Small intestine (tissue), 7 donors: ENCODE results near the gene GABRG3. TPM values are rescaled to one million over a fixed set of nuclear protein-coding genes. Genes with fewer than 3 reads are reported as not detected.

ENCODE experiments used
- DNase-seq, 2 donors: peaks; one replicate each; pipeline versions ENCODE4 v3.0.0 to v3.0.0-alpha.2; 2013
- FAIRE-seq: peaks from 2 replicates; lab custom pipeline; 2012; peaks lifted over from hg19 to GRCh38; lab: Jason Lieb, UNC
- H3K27ac ChIP-seq, 3 donors: one replicate each; pipeline ENCODE4 v1.5.1; 2013; ENCODE audit warnings: low read length in 2 of 3, mild to moderate bottlenecking in 2 of 3, control low read depth in 1 of 3, inconsistent platforms in 1 of 3, low read depth in 1 of 3, moderate library complexity in 1 of 3
- H3K27me3 ChIP-seq, 3 donors: one replicate each; pipeline ENCODE4 v1.6.1; 2013; ENCODE audit warnings: low read length in 3 of 3, inconsistent platforms in 1 of 3; ENCODE audit not compliant: control insufficient read depth in 3 of 3, insufficient read depth in 3 of 3
- H3K36me3 ChIP-seq, 3 donors: one replicate each; pipeline ENCODE4 v1.6.1; 2013; ENCODE audit warnings: low read length in 3 of 3, inconsistent platforms in 1 of 3, low read depth in 1 of 3, mild to moderate bottlenecking in 1 of 3, moderate library complexity in 1 of 3; ENCODE audit not compliant: control insufficient read depth in 3 of 3, insufficient read depth in 2 of 3
- H3K4me1 ChIP-seq, 3 donors: one replicate each; pipeline ENCODE4 v1.6.1; 2013; ENCODE audit warnings: low read length in 2 of 3, inconsistent platforms in 1 of 3, low read depth in 1 of 3, mild to moderate bottlenecking in 1 of 3, moderate library complexity in 1 of 3; ENCODE audit not compliant: control insufficient read depth in 3 of 3, insufficient read depth in 2 of 3
- H3K4me3 ChIP-seq, 3 donors: one replicate each; pipeline ENCODE4 v1.5.1; 2013; ENCODE audit warnings: low read length in 3 of 3, control low read depth in 1 of 3, inconsistent platforms in 1 of 3, low read depth in 1 of 3, mild to moderate bottlenecking in 1 of 3, moderate library complexity in 1 of 3
- H3K9me3 ChIP-seq, 2 donors: one replicate each; pipeline ENCODE4 v1.6.1; 2013; ENCODE audit warnings: low read depth in 1 of 2, low read length in 1 of 2; ENCODE audit not compliant: control insufficient read depth in 2 of 2, insufficient read depth in 1 of 2
- WGBS, 3 donors: extraction: QIAGEN DNeasy Blood & Tissue Kit; methylation state at CpG; one replicate each; pipeline ENCODE4 v1.1.7; 2013; 5-methylcytosine and 5-hydroxymethylcytosine counted together
- polyA plus RNA-seq, 4 donors: library from polyadenylated mRNA; stranded (reverse) in 3 of 4; unstranded in 1 of 4; fragments of 200-250 nt in 3 of 4; fragments of 120-200 nt in 1 of 4; gene quantifications; one replicate each; pipeline versions ENCODE4 v1.2.1 to v1.2.3, GENCODE V29; 2013
- donor health status: healthy with polysubstance abuse.
- donor health status: control.
- donor health status: control.
- donor health status: Bipolar disorder and iron deficiency.
- donor health status: healthy.

GABRG3 gene
- polyA plus RNA-seq, 4 donors, result 0.41 TPM; not detected in 3

DNA sequence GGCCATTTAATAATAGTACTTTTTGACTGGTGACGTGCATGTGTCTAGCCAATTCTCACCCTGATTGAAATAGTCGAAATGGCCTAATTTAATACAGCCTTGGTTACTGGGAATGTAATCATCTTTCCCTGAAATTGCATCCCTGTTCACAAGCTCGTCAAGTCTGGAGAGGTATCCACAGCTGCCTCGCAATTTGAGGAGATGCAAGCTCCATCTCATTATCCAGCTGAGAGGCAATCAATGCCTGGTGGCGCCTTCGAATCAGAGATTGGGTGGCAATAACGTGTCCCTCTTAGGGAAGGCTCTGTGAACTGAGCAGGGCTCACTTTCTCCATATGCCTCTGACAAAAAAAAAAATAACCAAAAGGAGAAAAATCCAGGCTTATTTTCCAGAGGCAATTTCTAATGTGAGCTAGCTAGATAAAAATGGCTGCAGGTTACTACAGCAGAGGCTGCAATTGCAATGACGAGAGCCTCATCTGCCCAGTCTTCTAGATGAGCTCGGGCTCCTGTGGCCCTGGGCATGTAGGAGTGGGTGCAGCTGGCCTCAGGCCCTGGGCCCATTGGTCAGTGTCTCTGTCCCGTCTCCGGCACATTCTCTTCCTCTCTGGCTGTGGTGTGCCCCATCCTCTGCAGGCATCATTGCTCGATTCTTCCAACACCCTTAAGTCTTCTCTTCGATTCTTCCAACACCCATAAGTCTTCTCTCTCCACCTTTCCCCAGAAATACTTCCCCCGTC is 487.5 kb downstream of the GABRG3 start:
- Histone ChIP-seq H3K4me1 (no peaks in the 10 kb centered on the region), H3K4me3 (no peak overlapping the region), H3K9me3 (peaks cover 0 to 3% of the 10 kb centered on the region in 2 donors), H3K27me3 (no peaks in the 10 kb centered on the region), H3K36me3 (no peaks in the 10 kb centered on the region), H3K27ac (no peak overlapping the region)
- 81 to 86% (median 81%) methylated on average over 14 of the region's 14 CpGs for WGBS, 3 donors
- DNase-seq (no peak), FAIRE-seq (no peak)

DNA sequence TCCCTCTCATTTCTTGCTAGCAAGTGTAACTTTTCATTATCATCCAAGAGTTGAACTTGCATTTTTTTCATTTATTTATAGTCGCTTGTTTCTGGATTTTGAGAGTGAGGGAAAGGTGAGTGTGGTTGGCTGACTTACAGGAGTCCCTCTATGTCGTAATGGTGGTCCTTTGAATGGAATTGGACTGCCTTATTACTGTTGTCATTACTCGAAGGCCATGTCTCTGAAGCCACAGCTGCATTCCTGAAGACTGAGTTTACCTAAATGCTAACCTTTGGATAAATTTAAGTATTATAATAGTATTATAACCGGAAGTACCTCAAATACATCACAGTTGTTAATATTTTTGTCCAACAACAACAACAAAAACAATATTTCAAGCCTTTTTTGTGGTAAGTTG is 488.9 kb downstream of the GABRG3 start:
- peaks cover 0 to 2% of the 10 kb centered on the region in 2 donors for H3K9me3 ChIP-seq
- WGBS, 3 donors, result 65 to 70% (median 69%) methylated on average over 4 of the region's 4 CpGs
- DNase-seq, result no peak
- no peak overlapping the region for H3K4me3 ChIP-seq
- H3K36me3 ChIP-seq, result no peaks in the 10 kb centered on the region
- H3K27ac ChIP-seq, result no peak overlapping the region
- no peak for FAIRE-seq
- no peaks in the 10 kb centered on the region for H3K4me1 ChIP-seq
- H3K27me3 ChIP-seq, result no peaks in the 10 kb centered on the region

DNA sequence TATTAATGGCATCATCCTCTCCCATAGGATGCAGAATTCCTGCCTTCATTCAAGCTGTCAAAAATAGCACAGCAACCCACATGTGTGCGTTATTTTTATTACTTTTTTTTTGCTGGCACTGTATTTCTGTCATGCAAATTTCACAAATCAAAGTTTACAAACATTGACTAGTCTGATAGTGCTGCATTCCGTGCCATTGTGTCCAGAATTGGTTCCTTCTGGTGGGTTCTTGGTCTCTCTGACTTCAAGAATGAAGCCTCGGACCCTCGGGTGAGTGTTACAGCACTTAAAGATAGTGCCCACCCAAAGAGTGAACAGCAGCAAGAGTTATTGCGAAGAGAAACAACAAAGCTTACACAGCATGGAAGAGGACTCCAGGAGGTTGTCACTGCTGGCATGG is 490.2 kb downstream of the GABRG3 start:
- WGBS, 3 donors, result 75 to 83% (median 79%) methylated on average over 5 of the region's 5 CpGs
- no peak overlapping the region for H3K4me3 ChIP-seq
- no peak overlapping the region for H3K27ac ChIP-seq
- H3K36me3 ChIP-seq, result no peaks in the 10 kb centered on the region
- DNase-seq (no peak), FAIRE-seq (no peak)
- H3K9me3 ChIP-seq, result peaks cover 0 to 2% of the 10 kb centered on the region in 2 donors
- H3K27me3 ChIP-seq, result no peaks in the 10 kb centered on the region
- no peaks in the 10 kb centered on the region for H3K4me1 ChIP-seq

DNA sequence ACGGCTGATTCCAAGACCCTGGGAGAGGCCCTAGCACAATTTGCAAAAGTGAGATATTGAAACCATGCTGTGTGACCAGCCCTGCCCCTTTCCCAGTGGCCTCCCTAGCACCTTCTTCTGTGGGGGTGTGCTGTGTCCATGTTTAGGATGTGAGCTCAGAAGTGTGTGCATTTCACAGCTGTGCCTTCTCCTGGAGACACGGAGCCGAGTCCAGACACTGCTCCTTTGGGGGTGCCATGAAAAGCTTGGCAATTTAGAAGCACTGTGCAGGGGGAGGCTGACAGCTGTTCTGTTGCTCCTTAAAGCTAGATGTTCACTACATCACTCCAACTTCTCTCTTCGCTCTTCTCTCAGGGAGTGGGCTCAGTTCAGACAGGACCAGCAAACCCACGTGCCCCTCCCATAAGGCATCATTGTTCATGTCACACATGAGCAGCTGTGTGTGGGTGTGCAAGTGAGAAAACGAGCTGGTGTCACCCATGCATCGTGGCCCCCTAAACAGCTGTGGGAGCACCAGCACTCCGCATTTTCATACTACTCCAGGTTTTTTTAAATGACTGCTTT is 492.6 kb downstream of the GABRG3 start:
- no peaks in the 10 kb centered on the region for H3K4me1 ChIP-seq
- H3K4me3 ChIP-seq, result no peak overlapping the region
- no peak for FAIRE-seq
- WGBS, 3 donors, result 63 to 75% (median 70%) methylated on average over 8 of the region's 8 CpGs
- no peak overlapping the region for H3K27ac ChIP-seq
- H3K36me3 ChIP-seq, result no peaks in the 10 kb centered on the region
- H3K27me3 ChIP-seq, result no peaks in the 10 kb centered on the region
- peaks cover 0 to 2% of the 10 kb centered on the region in 2 donors for H3K9me3 ChIP-seq
- DNase-seq, result no peak

DNA sequence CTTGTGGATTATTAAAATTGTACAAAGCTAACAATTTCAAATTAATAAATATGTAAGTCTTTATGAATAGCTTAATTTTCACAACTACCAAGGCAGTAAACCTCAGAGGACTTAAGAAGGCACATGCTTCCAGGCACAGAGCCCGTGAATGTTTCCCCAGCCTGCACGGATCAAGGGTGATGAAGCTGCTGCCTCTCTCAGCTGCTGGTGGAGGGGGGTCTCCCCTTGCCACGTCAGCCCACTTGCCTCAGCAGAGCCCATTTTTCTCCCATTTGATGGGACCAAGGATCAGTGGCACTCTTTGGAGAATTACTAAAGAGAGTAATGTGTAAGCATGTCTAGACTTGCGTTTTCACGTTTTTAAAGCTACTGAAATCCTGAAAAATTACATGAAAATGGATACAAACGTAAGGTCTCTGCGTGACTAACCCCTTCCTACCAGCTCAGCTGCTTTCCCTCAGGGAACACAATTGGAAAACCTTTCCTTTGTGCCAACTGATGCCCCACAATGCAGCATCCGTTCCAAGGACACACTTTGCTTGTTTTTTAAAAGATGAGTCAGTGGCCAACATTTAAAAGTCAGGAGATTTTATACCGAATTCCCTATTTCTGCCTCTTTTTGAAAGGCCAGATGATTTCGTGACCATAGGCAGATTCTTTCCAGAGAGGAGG is 494.1 kb downstream of the GABRG3 start:
- Histone ChIP-seq H3K4me1 (no peaks in the 10 kb centered on the region), H3K27me3 (no peaks in the 10 kb centered on the region), H3K36me3 (no peaks in the 10 kb centered on the region), H3K4me3 (no peak overlapping the region), H3K27ac (no peak overlapping the region), H3K9me3 (peaks cover 0 to under 1% of the 10 kb centered on the region in 2 donors)
- no peak for FAIRE-seq
- DNase-seq, result no peak
- WGBS, 3 donors, result 40 to 58% (median 49%) methylated on average over 10 of the region's 10 CpGs

DNA sequence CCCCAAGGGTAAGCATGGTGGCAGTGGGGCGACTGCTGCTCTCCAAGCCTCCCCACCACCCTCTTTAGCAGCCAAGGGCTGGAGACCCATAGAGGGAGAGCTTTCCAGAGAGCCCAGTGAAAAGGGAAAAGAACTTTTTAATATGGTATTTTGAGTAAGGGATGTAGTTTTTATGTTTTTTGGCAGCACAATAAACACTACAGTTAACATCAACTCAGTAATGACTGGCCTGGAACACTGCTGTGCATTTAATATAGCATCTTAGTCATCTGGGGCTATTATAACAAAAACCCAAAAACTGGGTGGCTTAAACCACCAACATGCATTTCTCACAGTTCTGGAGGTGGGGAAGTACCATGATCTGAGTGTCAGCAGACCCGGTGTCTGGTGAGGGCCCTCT is 495.8 kb downstream of the GABRG3 start:
- Histone ChIP-seq H3K27ac (no peak overlapping the region), H3K4me1 (no peaks in the 10 kb centered on the region), H3K36me3 (no peaks in the 10 kb centered on the region), H3K4me3 (no peak overlapping the region), H3K9me3 (peaks cover 0 to 2% of the 10 kb centered on the region in 2 donors), H3K27me3 (no peaks in the 10 kb centered on the region)
- 55 to 69% (median 62%) methylated on average over 2 of the region's 2 CpGs for WGBS, 3 donors
- no peak for FAIRE-seq
- no peak for DNase-seq

DNA sequence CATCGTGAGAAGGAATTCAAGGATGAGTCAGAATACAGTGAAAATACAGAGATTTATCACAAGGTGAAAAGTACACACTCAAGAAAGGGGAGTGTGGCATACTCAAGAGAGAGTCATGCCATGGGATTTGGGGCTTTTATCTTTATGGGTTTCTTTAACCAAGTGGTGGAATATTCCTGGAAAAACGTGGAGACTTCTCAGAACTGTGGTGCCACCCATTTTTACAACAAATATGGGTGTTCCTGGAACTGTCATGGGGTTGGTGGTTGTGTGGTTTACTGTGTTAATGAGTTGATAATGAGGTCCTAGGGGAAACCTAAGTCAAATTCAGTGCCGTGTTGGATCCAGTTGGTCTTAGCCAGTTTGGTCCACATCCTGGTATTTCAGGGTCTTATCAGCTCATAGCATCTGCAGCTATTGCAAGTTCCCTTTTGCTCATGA is 497.2 kb downstream of the GABRG3 start:
- no peaks in the 10 kb centered on the region for H3K36me3 ChIP-seq
- DNase-seq (no peak), FAIRE-seq (no peak)
- H3K27me3 ChIP-seq, result no peaks in the 10 kb centered on the region
- peaks cover 0 to 2% of the 10 kb centered on the region in 2 donors for H3K9me3 ChIP-seq
- H3K4me1 ChIP-seq, result no peaks in the 10 kb centered on the region
- 44 to 55% (median 46%) methylated on average over 3 of the region's 3 CpGs for WGBS, 3 donors
- H3K4me3 ChIP-seq, result no peak overlapping the region
- H3K27ac ChIP-seq, result no peak overlapping the region

DNA sequence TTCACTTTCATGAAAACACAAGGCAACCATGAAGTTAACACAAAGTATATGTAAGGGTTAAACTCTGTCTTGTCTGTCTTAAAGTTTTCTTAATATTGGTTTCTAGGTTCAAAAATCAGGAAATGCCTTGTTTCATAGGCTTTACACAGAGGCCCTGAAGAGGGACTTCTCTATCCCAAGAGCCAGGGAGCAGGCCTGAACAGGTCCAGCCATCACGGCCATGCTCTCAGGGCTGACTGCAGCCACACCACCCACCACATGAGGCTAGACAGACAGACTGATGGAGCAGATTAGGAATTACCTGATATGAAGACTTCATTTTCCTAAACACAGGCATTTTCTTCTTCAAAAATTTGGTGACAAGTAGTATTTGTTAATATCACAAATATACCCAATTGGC is 502.9 kb downstream of the GABRG3 start:
- Histone ChIP-seq H3K9me3 (peaks cover 0 to 2% of the 10 kb centered on the region in 2 donors), H3K4me3 (no peak overlapping the region), H3K27ac (no peak overlapping the region), H3K27me3 (no peaks in the 10 kb centered on the region), H3K4me1 (no peaks in the 10 kb centered on the region), H3K36me3 (no peaks in the 10 kb centered on the region)
- DNase-seq, result no peak
- WGBS, 3 donors, result 68 to 88% (median 83%) methylated on average over 1 of the region's 1 CpG
- no peak for FAIRE-seq
